Adrenal gland (tissue), 5 donors: ENCODE results near the gene MEIKIN.
A peak's percentile ranks its signal among the peaks of the same experiment; 100 is the strongest.

Source experiments
- CTCF ChIP-seq, 6 experiments: fragments of 450-650 bp in 4 of 6; fragments of 200-600 bp in 2 of 6; sonication (generic) in 1 of 6; IDR thresholded peaks; 1 replicate in 5 of 6; 2 replicates in 1 of 6; pipeline versions ENCODE4 v1.5.1 to v1.8.0; 2016 to 2021; ENCODE audit warnings: antibody characterized with exemption in 6 of 6, mild to moderate bottlenecking in 2 of 6, moderate library complexity in 1 of 6
- POLR2A ChIP-seq, 2 donors: fragments of 450-650 bp; IDR thresholded peaks; one replicate each; pipeline ENCODE4 v1.6.1; 2017; ENCODE audit warnings: antibody characterized with exemption in 2 of 2, mild to moderate bottlenecking in 2 of 2, moderate library complexity in 1 of 2
- donor health status: DM: no; HTN: no; CAD: no.

DNA sequence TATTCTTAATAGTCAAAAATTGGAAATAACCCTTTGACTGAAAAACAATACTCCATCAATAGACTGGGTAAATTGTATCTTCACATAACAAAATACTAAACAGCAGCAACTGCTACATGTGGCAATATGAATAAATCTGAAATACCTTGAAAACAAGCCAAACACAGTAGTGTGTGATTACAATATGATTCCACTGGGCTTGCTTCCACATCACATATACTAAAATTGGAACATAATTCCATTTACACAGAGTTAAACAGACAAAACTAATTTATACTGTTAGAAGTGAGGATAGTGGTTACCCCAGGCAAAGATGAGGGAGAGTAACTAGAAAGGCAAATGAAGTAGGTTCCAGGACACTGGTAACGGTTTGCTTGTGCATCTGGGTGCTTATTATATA, 169.0 kb downstream of the MEIKIN start:
- TF ChIP-seq CTCF (IDR thresholded peaks at IDR 0.05) (peak in 1 of 6 experiments; percentile 9), POLR2A (IDR thresholded peaks at IDR 0.05) (no peak)
